HEK293 (cell line): Measurements from ENCODE around the gene HSDL1.

Experiments used
- CTCF ChIA-PET: fragments of 350-600 bp; formaldehyde crosslinking; extraction: SDS; loops from one replicate; lab custom pipeline; 2021; ENCODE audit warnings: antibody characterized with exemption; lab: Yijun Ruan, JAX
- POLR2A ChIA-PET: fragments of 300-600 bp; formaldehyde crosslinking; extraction: SDS; loops from one replicate; lab custom pipeline; 2020; ENCODE audit warnings: antibody characterized with exemption, inconsistent platforms; lab: Yijun Ruan, JAX
- H3K27ac ChIP-seq: fragments of 200-500 bp; sonication (Bioruptor generic); 2 replicates; pipeline ENCODE4 v1.5.1; 2014; ENCODE audit warnings: low read depth, low read length, control low read depth, inconsistent platforms; ENCODE audit errors: extremely low read depth
- H3K36me3 ChIP-seq, 2 experiments: fragments of 200-500 bp in 1 of 2; sonication (Bioruptor generic) in 1 of 2; 1 replicate in 1 of 2; 2 replicates in 1 of 2; pipeline ENCODE4 v1.5.1; 2014 to 2017; ENCODE audit warnings: inconsistent platforms in 2 of 2, low read length in 2 of 2; ENCODE audit not compliant: control insufficient read depth in 2 of 2, insufficient read depth in 1 of 2
- H3K4me1 ChIP-seq: fragments of 200-500 bp; sonication (Bioruptor generic); 2 replicates; pipeline ENCODE4 v1.5.1; 2014; ENCODE audit warnings: mild to moderate bottlenecking, low read length, inconsistent platforms; ENCODE audit not compliant: control insufficient read depth, insufficient read depth
- H3K4me3 ChIP-seq: 2 replicates; pipeline ENCODE4 v1.5.1; 2011; ENCODE audit warnings: low read depth, mild to moderate bottlenecking, control low read depth, low read length, moderate library complexity
- H3K9me3 ChIP-seq: fragments of 200-500 bp; sonication (Bioruptor generic); 2 replicates; pipeline ENCODE4 v1.5.1; 2014; ENCODE audit warnings: low read depth, low read length, inconsistent platforms; ENCODE audit not compliant: control insufficient read depth, insufficient read depth
- BCL6B ChIP-seq: fragments of 450-650 bp; formaldehyde crosslinking; IDR thresholded peaks from 2 replicates; pipeline ENCODE4 v1.5.1; 2017; ENCODE audit warnings: missing biosample characterization, missing genetic modification characterization
- GLIS2 ChIP-seq: fragments of 450-650 bp; formaldehyde crosslinking; IDR thresholded peaks from 2 replicates; pipeline ENCODE4 v1.5.1; 2016; ENCODE audit warnings: missing biosample characterization, missing genetic modification characterization
- HOXD13 ChIP-seq: sonication (generic); formaldehyde crosslinking; IDR thresholded peaks from 2 replicates; pipeline ENCODE4 v1.8.0; 2022; ENCODE audit warnings: missing genetic modification reagents, borderline replicate concordance
- IKZF3 ChIP-seq: fragments of 450-650 bp; IDR thresholded peaks from 2 replicates; pipeline ENCODE4 v1.5.0; 2018; ENCODE audit warnings: missing biosample characterization, mild to moderate bottlenecking, missing genetic modification characterization, moderate library complexity
- REPIN1 ChIP-seq: fragments of 450-650 bp; formaldehyde crosslinking; IDR thresholded peaks from 2 replicates; pipeline ENCODE4 v1.5.1; 2017; ENCODE audit warnings: missing biosample characterization, missing genetic modification characterization, low read depth
- ZBTB10 ChIP-seq: fragments of 450-650 bp; formaldehyde crosslinking; IDR thresholded peaks from 2 replicates; pipeline ENCODE4 v1.5.1; 2016; ENCODE audit warnings: missing biosample characterization, missing genetic modification characterization
- ZNF10 ChIP-seq: fragments of 450-650 bp; formaldehyde crosslinking; IDR thresholded peaks from 2 replicates; pipeline ENCODE4 v1.5.1; 2017; ENCODE audit warnings: missing biosample characterization, missing genetic modification characterization
- ZNF239 ChIP-seq: fragments of 450-650 bp; formaldehyde crosslinking; IDR thresholded peaks from 2 replicates; pipeline ENCODE4 v1.5.1; 2016; ENCODE audit warnings: missing biosample characterization, missing genetic modification characterization
- ZNF280C ChIP-seq: fragments of 450-650 bp; formaldehyde crosslinking; IDR thresholded peaks from 2 replicates; pipeline ENCODE4 v1.5.1; 2016; ENCODE audit warnings: missing biosample characterization, missing genetic modification characterization
- ZNF335 ChIP-seq: fragments of 450-650 bp; formaldehyde crosslinking; conservative IDR thresholded peaks from 2 replicates; pipeline ENCODE4 v1.5.1; 2016; ENCODE audit warnings: missing biosample characterization, missing genetic modification characterization
- ZNF362 ChIP-seq: fragments of 450-650 bp; formaldehyde crosslinking; IDR thresholded peaks from 2 replicates; pipeline ENCODE4 v1.5.1; 2016; ENCODE audit warnings: missing biosample characterization, missing genetic modification characterization
- ZNF398 ChIP-seq: fragments of 450-650 bp; formaldehyde crosslinking; IDR thresholded peaks from 2 replicates; pipeline ENCODE4 v1.5.1; 2017; ENCODE audit warnings: missing biosample characterization, missing genetic modification characterization
- ZNF501 ChIP-seq: fragments of 450-650 bp; formaldehyde crosslinking; IDR thresholded peaks from 2 replicates; pipeline ENCODE4 v1.5.1; 2016; ENCODE audit warnings: missing biosample characterization, missing genetic modification characterization
- ZNF529 ChIP-seq: fragments of 450-650 bp; formaldehyde crosslinking; IDR thresholded peaks from 2 replicates; pipeline ENCODE4 v1.5.1; 2017; ENCODE audit warnings: missing genetic modification characterization, missing biosample characterization; ENCODE audit not compliant: insufficient replicate concordance
- ZNF596 ChIP-seq: fragments of 450-650 bp; IDR thresholded peaks from 2 replicates; pipeline ENCODE4 v1.5.0; 2018; ENCODE audit warnings: missing biosample characterization, mild to moderate bottlenecking, missing genetic modification characterization, moderate library complexity
- ZNF600 ChIP-seq: fragments of 450-650 bp; formaldehyde crosslinking; IDR thresholded peaks from 2 replicates; pipeline ENCODE4 v1.5.1; 2016; ENCODE audit warnings: missing biosample characterization, missing genetic modification characterization
- ZNF639 ChIP-seq: fragments of 450-650 bp; formaldehyde crosslinking; IDR thresholded peaks from 2 replicates; pipeline ENCODE4 v1.5.1; 2016; ENCODE audit warnings: missing biosample characterization, missing genetic modification characterization
- ZNF677 ChIP-seq: fragments of 450-650 bp; IDR thresholded peaks from 2 replicates; pipeline ENCODE4 v1.5.0; 2018; ENCODE audit warnings: missing biosample characterization, mild to moderate bottlenecking, missing genetic modification characterization, moderate library complexity
- ZNF791 ChIP-seq: fragments of 450-650 bp; formaldehyde crosslinking; IDR thresholded peaks from 2 replicates; pipeline ENCODE4 v1.5.1; 2016; ENCODE audit warnings: missing biosample characterization, missing genetic modification characterization
- ZNF792 ChIP-seq: fragments of 450-650 bp; formaldehyde crosslinking; IDR thresholded peaks from 2 replicates; pipeline ENCODE4 v1.5.1; 2016; ENCODE audit warnings: missing biosample characterization, missing genetic modification characterization

Gene HSDL1

GRCh38 chr16:84144209-84144858 lies 643 bp downstream of the HSDL1 start (continued):
- TF ChIP-seq BCL6B (tag by site-specific recombination): no peak
- TF ChIP-seq ZNF529 (tag by site-specific recombination): no peak
- no peak for TF ChIP-seq REPIN1 (tag by site-specific recombination)
- TF ChIP-seq ZNF792 (tag by site-specific recombination): no peak
- no peak for TF ChIP-seq ZNF600 (tag by site-specific recombination)
- TF ChIP-seq ZNF677 (tag by site-specific recombination): no peak
- 0 out of 2 replicates have a peak, but pooled peaks have one; percentile 42 for TF ChIP-seq GLIS2
- no peak for TF ChIP-seq HOXD13 (CRISPR knock-in tag)
- TF ChIP-seq ZNF239 (tag by site-specific recombination): no peak
- TF ChIP-seq ZNF10 (tag by site-specific recombination): no peak
- TF ChIP-seq ZNF639 (tag by site-specific recombination): no peak
- TF ChIP-seq ZNF362 (tag by site-specific recombination): no peak
- TF ChIP-seq ZNF335 (tag by site-specific recombination): peak; percentile 99
- no peak for TF ChIP-seq ZNF596 (tag by site-specific recombination)
- TF ChIP-seq ZNF280C (tag by site-specific recombination): no peak

- TF ChIP-seq ZNF501 (tag by site-specific recombination): no peak
- no peak for TF ChIP-seq ZBTB10 (tag by site-specific recombination)
- peak; percentile 27; the same call in 1 of the 2 replicates for TF ChIP-seq ZNF398 (tag by site-specific recombination)
- TF ChIP-seq ZNF791 (tag by site-specific recombination): no peak
- no peak for TF ChIP-seq IKZF3 (tag by site-specific recombination)
Observed at GRCh38 chr16:84143784-84144199, 1.2 kb downstream of the HSDL1 start.

More at GRCh38 chr16:84143784-84144199, 1.2 kb downstream of the HSDL1 start:
- peaks cover 4% of the 10 kb centered on the region; the same call in 1 of the 2 replicates for H3K4me1 ChIP-seq
- CTCF ChIA-PET: interaction anchor here (0.7 to 1.4 kb wide), 2 partner anchors 60 to 78 kb away, joined by 3 to 4 read pairs; no protein-coding TSS in a partner anchor
- peak overlapping the region; percentile 77 for H3K4me3 ChIP-seq
- no peak overlapping the region for H3K27ac ChIP-seq
- H3K9me3 ChIP-seq: no peaks in the 10 kb centered on the region
- no peaks in the 10 kb centered on the region for H3K36me3 ChIP-seq
- POLR2A ChIA-PET: interaction anchor here (0.9 to 2.7 kb wide), 2 partner anchors 27 to 33 kb away, joined by 5 to 23 read pairs; partner anchors contain the start of gene MBTPS1
